Hematopoietic multipotent progenitor cell treated with erythropoietin and hydrocortisone succinate and interleukin-3 and kit ligand, for 17 days (in vitro differentiated cells): ENCODE results near the gene LAG3.

Source experiments
- DNase-seq: peaks from one replicate; pipeline ENCODE4 v3.0.0-alpha.2; 2015; ENCODE audit warnings: low spot score

Gene LAG3

GRCh38 chr12:6790496-6791150, 18.3 kb downstream of the LAG3 start:
- DNase-seq, result no peak

DNA sequence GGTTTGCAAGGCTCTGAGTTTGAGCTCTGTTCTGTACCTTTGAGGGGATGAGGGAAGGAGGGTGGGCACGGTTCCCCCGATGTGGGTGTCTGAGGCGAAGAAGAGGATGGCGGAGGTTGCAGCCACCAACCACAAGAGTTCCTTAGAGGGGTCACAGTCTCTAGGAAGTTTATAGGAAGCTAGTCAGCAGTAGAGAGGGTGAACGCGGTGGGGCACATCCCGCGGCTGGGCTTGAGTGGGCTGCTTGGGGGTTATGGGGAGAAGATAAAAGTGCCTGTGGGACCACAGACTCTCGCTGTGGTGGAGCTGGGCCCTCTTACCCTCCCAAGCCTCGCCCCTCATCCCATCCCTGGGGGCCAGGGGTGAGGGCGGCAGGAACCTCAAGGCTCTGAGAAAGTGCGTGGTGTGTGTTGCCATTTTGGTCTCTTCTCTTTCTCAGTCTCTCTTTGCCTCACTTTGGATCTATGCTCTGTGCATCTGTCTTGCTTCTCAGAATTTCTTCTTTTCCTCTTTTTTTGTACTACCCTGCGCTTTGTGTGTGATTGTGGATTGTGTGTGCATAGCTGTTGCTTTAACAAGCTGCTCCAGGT, 19.7 kb downstream of the LAG3 start:
- DNase-seq, result no peak

DNA sequence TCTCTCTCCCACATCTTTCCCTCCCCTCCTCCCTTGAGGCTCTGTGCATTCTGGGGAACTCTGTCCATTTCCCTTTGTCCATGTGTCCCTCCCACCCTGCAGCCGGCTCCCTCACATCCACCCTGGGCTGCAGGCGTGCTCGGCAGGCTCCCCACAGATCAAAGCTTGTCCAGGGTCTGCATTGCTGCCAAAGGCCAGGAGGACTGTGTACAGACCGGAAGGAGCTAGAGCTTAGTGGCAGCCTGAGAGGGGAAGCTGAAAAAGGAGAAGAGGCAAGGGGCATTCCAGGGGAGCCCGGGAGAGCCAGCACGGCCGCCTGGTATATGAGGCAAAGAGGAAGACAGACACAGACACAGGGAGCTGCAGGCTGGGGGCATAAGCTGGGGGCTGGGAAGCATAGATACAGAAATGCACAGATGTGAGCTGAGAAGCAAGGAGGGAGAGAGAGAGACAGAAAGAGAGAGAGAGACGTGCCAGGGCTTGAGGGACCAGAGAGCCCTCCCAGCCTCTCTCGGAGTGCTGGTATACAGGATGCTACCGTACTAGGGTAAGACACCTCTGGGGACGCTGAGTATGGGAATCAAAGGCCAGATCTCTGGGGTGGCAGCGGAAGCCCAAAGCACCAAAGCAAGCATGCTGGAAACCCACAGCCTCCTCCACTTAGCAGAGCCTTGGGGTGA, 20.3 kb downstream of the LAG3 start:
- DNase-seq, result no peak

DNA sequence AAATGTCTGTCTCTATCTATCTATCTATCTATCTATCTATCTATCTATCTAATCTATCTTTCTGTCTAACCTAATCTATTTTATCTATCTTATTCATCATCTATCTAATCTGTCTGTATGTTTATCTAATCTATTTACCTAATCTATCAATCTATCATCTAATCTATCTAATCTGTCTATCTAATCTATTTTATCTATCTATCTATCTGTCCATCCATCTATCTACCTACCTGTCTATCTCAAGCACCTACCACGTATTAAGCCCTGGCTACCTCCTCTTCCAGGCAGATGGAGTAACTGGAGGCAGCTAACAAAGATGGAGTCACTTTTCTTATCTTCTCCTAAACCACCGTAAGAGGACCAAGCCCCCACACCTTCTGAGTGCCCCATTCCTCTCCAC, 22.8 kb downstream of the LAG3 start:
- DNase-seq, result no peak

DNA sequence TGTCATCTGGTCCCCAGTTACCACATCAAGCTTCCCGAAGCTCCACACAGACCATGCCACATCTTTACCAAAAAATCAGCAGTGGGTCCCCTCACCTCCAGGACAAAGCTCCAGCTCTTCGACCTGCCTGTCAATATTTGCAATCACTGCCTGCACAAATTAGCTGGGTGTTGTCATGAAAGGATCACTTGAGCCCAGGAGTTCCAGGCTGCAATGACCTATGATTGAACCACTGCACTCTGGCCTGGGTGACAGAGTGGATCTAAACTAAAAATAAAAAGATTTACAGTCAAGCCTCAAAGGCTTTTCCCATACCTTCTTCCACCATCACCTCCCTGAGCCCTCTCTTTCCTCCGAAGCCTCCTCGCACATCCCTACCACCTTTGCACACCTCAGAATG, 24.3 kb downstream of the LAG3 start:
- DNase-seq, result no peak

DNA sequence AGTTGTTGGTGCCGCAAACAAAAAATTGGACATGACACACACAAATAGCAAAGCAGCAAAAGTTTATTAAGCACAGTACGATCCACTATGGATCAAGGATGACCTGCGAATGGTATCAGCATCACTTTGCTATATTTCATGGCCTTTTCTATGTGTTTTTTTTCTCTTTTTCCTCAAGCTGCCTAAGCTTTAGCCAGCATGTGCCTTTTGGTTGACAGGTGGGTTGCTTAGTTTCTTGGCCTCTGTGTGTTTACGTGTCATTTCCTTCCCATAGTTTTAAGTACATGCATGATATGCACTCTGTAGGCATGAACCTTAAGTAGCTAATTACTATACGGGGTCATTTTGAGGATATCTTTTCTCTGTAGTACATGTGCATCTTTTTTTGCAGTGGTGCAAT, 26.8 kb downstream of the LAG3 start:
- no peak for DNase-seq

- no peak for DNase-seq
Measured at GRCh38 chr12:6807170-6807569, 34.9 kb downstream of the LAG3 start.

DNA sequence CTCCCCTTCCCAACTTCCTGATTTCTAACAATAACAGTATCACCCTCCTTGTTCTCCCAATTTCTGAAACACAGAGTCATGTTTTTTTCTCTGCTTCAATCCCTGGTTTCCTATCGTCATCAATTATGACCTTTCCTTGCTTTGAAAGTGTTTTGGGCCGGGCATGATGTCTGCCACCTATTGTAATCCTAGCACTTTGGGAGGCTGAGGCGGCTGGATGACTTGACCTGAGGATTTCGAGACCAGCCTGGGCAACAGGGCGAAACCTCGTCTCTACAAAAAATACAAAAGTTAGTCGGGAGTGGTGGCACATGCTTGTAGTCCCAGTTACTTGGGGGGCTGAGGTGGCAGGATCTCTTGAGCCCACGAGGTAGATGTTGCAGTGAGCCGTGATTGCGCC, 36.7 kb downstream of the LAG3 start:
- DNase-seq, result no peak

DNA sequence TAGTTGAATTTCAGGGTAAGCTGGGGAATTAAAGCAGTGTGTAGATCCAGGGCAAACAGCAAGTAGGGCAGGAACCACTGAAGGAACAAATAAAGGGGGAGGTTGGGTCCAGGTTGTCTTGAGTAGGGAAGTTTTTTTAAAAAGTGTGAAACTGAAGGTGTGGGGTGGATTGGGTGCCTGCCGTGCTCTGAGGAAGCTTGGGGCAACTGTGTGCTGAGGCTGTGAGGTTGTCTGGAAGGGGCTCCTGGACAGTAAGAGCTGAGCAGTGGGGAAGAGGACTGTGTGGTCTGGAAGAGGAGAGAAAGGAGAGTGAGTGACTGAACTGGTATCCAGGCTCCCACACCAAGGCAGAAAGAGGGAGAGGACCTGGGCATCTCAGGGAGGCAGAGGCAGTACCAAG, 38.4 kb downstream of the LAG3 start:
- DNase-seq, result no peak

DNA sequence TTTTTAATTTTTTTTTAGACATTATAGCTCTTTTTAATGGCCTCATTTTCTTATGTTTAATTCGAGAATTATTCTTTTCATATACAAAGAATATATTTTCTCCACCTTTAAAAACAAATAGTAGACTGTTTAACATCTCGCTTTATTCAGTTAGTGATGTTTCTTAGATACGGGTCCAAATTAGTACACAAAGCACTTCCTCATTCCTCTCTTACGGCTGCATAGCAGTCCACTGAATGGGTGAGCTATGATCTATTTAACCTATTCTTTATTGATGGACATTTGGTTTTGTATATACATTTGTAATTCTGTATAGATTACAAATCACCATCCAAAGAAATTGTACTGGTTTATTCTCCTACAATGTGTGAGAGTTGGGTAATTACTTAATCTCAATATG, 41.0 kb downstream of the LAG3 start:
- DNase-seq, result no peak

DNA sequence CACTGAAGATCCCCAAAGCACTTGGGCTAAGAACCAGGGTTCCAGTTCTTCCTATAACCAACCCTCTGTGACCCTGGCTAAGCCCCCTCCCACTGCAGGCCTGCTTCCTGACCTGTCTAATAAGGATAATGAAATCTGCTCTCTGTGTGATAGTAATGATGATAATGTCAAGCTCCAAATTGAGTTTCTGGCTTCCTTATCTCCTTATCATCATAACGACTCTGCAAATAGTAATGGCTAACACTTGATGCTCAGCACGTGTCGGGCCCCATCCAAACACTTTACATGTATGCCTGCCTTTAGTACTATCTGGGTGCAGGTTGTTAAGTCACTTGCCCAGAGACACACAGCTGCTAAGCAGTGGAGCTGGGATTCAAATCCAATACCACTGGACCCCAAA, 44.3 kb downstream of the LAG3 start:
- DNase-seq, result no peak

- no peak for DNase-seq
Measured at GRCh38 chr12:6817098-6817497, 44.8 kb downstream of the LAG3 start.

DNA sequence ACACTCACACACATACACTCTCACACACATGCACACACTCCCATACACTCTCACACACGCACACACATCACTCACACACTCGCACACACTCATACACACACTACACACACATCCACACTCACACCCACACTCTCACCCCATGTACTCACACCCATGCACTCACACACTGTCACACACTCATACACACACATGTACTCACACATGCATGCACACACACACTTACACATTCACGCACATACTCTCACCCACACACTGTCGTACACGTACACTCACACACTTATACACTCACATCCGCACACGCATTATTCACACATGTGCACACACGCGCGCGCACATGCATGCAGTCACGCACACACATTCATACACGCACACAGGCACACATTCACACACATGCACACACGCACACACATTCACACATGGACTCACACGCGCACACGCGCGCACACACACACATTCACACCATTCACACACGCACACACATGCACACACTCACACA, 45.4 kb downstream of the LAG3 start:
- DNase-seq, result no peak

DNA sequence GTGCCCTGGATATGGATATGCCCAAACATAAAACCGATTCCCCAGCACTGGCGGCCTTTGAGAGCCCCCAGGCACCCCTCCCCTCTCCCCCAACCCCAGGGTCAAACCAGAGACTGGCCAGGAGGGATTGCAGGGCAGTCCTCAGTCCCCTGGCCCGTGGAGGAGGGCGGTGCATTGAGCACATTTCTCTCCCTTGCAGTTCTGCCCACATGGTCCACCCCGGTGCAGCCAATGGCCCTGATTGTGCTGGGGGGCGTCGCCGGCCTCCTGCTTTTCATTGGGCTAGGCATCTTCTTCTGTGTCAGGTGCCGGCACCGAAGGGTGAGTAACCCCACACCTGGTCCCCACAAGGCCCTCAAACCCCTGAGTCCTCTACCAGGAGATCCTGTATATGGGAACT, 45.9 kb downstream of the LAG3 start:
- no peak for DNase-seq

DNA sequence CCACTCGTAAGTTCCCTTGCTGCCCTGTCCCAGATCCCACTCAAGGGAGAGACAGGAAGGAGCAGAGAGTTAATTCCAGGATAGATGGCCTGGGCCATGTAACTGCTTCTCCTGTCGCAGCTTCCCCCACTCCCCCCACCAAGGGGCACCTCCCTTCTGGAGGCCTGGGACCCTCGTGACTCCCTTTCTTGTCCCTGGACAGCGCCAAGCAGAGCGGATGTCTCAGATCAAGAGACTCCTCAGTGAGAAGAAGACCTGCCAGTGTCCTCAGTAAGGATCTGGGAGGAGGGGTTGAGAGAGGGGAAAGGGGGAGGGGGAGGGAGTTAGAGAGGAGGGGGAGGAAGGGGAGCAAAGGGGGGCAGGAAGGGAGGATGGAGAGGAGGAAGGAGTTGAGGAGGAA, 46.3 kb downstream of the LAG3 start:
- no peak for DNase-seq

- DNase-seq, result no peak
Measured at GRCh38 chr12:6819106-6820030, 47.0 kb downstream of the LAG3 start.

- no peak for DNase-seq
Measured at GRCh38 chr12:6820166-6820565, 47.8 kb downstream of the LAG3 start.

DNA sequence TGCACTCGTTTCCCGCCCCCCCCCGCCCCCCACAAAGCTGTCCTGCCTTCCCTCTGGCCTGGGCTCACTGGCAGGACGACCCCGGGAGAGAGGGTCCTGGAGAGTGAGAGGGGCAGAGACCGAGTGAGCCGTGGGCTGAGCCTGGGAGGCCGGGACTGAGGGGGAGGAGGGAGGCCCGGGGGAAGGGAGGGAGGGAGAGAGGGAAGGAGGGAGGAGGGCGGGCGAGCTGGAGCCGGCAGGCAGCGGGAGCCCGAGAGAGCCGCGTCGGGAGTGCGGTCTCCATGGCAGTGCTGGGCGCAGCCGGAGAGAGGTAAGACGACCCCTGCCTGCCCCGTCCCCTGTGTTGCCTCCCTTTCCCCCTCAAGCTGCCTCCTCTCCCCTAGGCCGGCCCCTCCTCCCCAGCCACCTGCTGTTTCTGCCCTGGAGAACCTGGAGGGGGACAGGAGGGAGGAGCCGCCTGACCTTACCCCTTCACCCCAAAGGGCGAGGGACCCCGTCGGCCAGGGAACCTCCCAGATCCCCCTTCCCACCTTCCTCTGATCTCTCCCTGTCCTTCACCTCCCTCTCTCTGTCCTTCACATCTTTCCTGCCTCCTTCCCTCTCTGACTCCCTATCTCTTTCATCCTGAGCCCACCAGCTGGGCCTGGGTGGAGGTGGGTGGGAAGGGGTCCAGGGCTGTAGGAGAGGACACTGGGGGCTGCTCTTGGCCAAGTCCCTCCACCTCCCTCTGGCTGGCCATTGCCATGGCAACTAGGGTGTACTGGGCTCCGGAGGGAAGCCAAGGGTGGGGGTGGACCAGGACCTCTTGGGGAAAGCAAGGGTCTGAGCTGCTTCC, 49.5 kb downstream of the LAG3 start, which contains the start of gene GPR162:
Gene GPR162 (plus strand): TSS at position 231 of the 835 bp plus-strand sequence. CDS start 2,078 bp downstream, outside the sequence.
- DNase-seq, result no peak

DNA sequence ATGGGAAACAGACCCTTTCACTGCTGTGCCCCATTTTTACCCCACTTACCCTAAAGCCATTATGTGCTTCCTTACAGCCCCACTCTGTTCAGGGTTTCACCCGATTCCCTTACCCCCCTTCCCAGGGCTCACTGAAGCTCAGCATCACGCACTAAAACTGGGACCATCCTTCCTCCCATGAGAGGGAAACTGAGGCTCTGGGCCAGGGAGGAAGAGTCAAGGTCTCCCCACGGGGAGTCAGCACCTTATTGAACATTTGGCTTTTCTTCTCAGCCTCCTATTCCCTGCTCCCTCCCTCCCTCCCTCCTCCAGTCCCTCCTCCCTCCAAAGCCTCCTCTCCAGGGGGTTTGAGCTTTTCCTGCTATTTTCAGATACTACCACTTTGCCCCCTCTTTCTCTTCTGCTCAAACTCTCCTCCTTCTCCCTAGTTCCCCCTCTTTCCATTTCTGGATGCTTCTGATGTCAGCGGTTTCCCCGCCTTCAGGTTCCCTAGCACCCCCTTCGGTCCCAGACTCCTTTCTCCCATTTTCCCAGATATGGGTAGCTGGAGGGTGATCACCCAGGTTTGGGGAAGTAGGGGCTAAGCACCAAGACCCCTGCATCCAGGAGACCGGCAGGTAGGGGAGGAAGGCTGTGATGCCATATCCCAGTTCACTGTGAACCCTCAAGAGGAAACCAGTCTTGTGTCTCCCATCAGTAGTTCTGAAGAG, 50.3 kb downstream of the LAG3 start:
- DNase-seq, result no peak

GRCh38 chr12:6823182-6824084, 51.1 kb downstream of the LAG3 start:
- DNase-seq, result no peak
